H1 (cell line): ENCODE measurements around the gene JAG1. TPM values are rescaled to one million over a fixed set of nuclear protein-coding genes. Genes with fewer than 3 reads are reported as not detected.

Experiments
- EGR1 ChIP-seq: IDR thresholded peaks from 2 replicates; pipeline ENCODE4 v1.6.1; 2011; ENCODE audit warnings: low read depth, low read length, borderline replicate concordance
- GTF2F1 ChIP-seq: IDR thresholded peaks from 2 replicates; pipeline ENCODE4 v1.6.1; 2012; ENCODE audit warnings: low read depth, low read length, improper control_type of control experiment, borderline replicate concordance
- NRF1 ChIP-seq: IDR thresholded peaks from 2 replicates; pipeline ENCODE4 v1.6.1; 2011; ENCODE audit warnings: mild to moderate bottlenecking, low read depth, low read length, improper control_type of control experiment
- RNF2 ChIP-seq: fragments of 200-900, 300-1000 bp; sonication (generic); IDR thresholded peaks from 2 replicates; pipeline ENCODE4 v1.7.1; 2016; ENCODE audit warnings: borderline replicate concordance, low read depth, mild to moderate bottlenecking, antibody characterized with exemption, low read length; ENCODE audit not compliant: poor library complexity, severe bottlenecking; ENCODE audit errors: missing control alignments
- SUZ12 ChIP-seq: fragments of 200-600 bp; sonication (generic); IDR thresholded peaks from 2 replicates; pipeline ENCODE4 v1.6.1; 2012; ENCODE audit warnings: mild to moderate bottlenecking, inconsistent platforms, low read length, moderate library complexity, mixed read lengths
- TAF1 ChIP-seq: IDR thresholded peaks from 2 replicates; pipeline ENCODE4 v1.6.1; 2011; ENCODE audit warnings: mild to moderate bottlenecking, low read depth, low read length
- YY1 ChIP-seq: IDR thresholded peaks from 2 replicates; pipeline ENCODE4 v1.6.1; 2011; ENCODE audit warnings: low read depth, mild to moderate bottlenecking, low read length
- ZNF274 ChIP-seq: IDR thresholded peaks from 2 replicates; pipeline ENCODE4 v1.7.0; 2012; ENCODE audit warnings: low read length, borderline replicate concordance; ENCODE audit errors: extremely low read depth
- polyA plus RNA-seq, 7 experiments: library from polyadenylated mRNA; depleted of rRNA in 3 of 7; stranded (reverse) in 5 of 7; unstranded in 2 of 7; fragments of >200 nt in 5 of 7; fragments of 200-250 nt in 2 of 7; gene quantifications; 1 replicate in 5 of 7; 2 replicates in 1 of 7; 4 replicates in 1 of 7; pipeline versions ENCODE4 v1.2.1 to v1.2.3, GENCODE V29; 2011 to 2013; ENCODE audit warnings: missing spikeins in 2 of 7, mixed read lengths in 2 of 7
- total RNA-seq: library from RNA; stranded (reverse); fragmentation: NEBNext Ultra II Directional; extraction: Animal tissue kit (Norgen Biotek cat#: 25700); gene quantifications from 2 replicates; pipeline ENCODE4 v1.2.1, GENCODE V29; 2021
- TF ChIP-seq, protein P1 (sequence below): fragments of 300-600 bp; sonication (generic); IDR thresholded peaks from 2 replicates; pipeline ENCODE4 v1.7.1; 2012; ENCODE audit warnings: low read length, moderate library complexity, mild to moderate bottlenecking, inconsistent platforms; ENCODE audit not compliant: insufficient replicate concordance
- TF ChIP-seq, protein P2 (sequence below): IDR thresholded peaks from 2 replicates; pipeline ENCODE4 v1.6.1; 2011; ENCODE audit warnings: low read depth, mild to moderate bottlenecking, low read length; ENCODE audit not compliant: insufficient read depth

Gene JAG1
- total and polyA plus RNA-seq, 2 of the 8 experiments (the other 6 are each of a cell fraction or from before 2014, with no cell fraction given) = 13.5 to 27.3 TPM

DNA sequence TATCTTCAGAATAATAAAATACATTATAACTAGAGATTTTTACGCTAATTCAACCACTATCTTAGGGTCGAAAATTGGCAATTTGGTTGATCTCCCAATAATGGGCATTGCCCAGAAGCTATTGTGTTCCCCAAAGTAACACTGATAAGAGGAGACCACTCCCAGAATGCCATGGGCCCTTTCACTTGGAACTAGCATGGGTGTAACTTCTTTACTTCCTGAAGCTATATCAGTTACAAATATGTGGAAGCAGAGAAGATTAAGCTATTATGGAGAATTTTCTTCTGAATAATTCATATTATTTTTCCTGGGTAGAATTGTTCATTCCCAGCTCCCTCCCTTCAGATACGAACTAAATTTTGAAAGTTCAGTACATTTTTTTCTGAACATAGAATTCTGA, 48.2 kb upstream of the JAG1 start (continued):
- TF ChIP-seq, protein P1, sequence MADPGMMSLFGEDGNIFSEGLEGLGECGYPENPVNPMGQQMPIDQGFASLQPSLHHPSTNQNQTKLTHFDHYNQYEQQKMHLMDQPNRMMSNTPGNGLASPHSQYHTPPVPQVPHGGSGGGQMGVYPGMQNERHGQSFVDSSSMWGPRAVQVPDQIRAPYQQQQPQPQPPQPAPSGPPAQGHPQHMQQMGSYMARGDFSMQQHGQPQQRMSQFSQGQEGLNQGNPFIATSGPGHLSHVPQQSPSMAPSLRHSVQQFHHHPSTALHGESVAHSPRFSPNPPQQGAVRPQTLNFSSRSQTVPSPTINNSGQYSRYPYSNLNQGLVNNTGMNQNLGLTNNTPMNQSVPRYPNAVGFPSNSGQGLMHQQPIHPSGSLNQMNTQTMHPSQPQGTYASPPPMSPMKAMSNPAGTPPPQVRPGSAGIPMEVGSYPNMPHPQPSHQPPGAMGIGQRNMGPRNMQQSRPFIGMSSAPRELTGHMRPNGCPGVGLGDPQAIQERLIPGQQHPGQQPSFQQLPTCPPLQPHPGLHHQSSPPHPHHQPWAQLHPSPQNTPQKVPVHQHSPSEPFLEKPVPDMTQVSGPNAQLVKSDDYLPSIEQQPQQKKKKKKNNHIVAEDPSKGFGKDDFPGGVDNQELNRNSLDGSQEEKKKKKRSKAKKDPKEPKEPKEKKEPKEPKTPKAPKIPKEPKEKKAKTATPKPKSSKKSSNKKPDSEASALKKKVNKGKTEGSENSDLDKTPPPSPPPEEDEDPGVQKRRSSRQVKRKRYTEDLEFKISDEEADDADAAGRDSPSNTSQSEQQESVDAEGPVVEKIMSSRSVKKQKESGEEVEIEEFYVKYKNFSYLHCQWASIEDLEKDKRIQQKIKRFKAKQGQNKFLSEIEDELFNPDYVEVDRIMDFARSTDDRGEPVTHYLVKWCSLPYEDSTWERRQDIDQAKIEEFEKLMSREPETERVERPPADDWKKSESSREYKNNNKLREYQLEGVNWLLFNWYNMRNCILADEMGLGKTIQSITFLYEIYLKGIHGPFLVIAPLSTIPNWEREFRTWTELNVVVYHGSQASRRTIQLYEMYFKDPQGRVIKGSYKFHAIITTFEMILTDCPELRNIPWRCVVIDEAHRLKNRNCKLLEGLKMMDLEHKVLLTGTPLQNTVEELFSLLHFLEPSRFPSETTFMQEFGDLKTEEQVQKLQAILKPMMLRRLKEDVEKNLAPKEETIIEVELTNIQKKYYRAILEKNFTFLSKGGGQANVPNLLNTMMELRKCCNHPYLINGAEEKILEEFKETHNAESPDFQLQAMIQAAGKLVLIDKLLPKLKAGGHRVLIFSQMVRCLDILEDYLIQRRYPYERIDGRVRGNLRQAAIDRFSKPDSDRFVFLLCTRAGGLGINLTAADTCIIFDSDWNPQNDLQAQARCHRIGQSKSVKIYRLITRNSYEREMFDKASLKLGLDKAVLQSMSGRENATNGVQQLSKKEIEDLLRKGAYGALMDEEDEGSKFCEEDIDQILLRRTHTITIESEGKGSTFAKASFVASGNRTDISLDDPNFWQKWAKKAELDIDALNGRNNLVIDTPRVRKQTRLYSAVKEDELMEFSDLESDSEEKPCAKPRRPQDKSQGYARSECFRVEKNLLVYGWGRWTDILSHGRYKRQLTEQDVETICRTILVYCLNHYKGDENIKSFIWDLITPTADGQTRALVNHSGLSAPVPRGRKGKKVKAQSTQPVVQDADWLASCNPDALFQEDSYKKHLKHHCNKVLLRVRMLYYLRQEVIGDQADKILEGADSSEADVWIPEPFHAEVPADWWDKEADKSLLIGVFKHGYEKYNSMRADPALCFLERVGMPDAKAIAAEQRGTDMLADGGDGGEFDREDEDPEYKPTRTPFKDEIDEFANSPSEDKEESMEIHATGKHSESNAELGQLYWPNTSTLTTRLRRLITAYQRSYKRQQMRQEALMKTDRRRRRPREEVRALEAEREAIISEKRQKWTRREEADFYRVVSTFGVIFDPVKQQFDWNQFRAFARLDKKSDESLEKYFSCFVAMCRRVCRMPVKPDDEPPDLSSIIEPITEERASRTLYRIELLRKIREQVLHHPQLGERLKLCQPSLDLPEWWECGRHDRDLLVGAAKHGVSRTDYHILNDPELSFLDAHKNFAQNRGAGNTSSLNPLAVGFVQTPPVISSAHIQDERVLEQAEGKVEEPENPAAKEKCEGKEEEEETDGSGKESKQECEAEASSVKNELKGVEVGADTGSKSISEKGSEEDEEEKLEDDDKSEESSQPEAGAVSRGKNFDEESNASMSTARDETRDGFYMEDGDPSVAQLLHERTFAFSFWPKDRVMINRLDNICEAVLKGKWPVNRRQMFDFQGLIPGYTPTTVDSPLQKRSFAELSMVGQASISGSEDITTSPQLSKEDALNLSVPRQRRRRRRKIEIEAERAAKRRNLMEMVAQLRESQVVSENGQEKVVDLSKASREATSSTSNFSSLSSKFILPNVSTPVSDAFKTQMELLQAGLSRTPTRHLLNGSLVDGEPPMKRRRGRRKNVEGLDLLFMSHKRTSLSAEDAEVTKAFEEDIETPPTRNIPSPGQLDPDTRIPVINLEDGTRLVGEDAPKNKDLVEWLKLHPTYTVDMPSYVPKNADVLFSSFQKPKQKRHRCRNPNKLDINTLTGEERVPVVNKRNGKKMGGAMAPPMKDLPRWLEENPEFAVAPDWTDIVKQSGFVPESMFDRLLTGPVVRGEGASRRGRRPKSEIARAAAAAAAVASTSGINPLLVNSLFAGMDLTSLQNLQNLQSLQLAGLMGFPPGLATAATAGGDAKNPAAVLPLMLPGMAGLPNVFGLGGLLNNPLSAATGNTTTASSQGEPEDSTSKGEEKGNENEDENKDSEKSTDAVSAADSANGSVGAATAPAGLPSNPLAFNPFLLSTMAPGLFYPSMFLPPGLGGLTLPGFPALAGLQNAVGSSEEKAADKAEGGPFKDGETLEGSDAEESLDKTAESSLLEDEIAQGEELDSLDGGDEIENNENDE = no peak
- no peak for TF ChIP-seq TAF1
- no peak for TF ChIP-seq YY1
- TF ChIP-seq RNF2 = no peak
- no peak for TF ChIP-seq EGR1
- TF ChIP-seq ZNF274 = no peak
- TF ChIP-seq GTF2F1 = no peak
- no peak for TF ChIP-seq NRF1
- TF ChIP-seq SUZ12 = no peak
- TF ChIP-seq, protein P2, sequence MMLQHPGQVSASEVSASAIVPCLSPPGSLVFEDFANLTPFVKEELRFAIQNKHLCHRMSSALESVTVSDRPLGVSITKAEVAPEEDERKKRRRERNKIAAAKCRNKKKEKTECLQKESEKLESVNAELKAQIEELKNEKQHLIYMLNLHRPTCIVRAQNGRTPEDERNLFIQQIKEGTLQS = no peak
